AG09319 (cell line): Measurements from ENCODE around the gene DUSP10.

Experiments used
- DNase-seq: peaks from one replicate; pipeline ENCODE4 v3.0.0-alpha.2; 2010; ENCODE audit warnings: low read depth; ENCODE audit errors: extremely low read depth
- TF ChIP-seq, protein P1 (sequence below): IDR thresholded peaks from 2 replicates; pipeline ENCODE4 v1.5.1; 2011; ENCODE audit warnings: low read depth, mild to moderate bottlenecking, inconsistent platforms, low read length, moderate library complexity

The DUSP10 gene

DNA sequence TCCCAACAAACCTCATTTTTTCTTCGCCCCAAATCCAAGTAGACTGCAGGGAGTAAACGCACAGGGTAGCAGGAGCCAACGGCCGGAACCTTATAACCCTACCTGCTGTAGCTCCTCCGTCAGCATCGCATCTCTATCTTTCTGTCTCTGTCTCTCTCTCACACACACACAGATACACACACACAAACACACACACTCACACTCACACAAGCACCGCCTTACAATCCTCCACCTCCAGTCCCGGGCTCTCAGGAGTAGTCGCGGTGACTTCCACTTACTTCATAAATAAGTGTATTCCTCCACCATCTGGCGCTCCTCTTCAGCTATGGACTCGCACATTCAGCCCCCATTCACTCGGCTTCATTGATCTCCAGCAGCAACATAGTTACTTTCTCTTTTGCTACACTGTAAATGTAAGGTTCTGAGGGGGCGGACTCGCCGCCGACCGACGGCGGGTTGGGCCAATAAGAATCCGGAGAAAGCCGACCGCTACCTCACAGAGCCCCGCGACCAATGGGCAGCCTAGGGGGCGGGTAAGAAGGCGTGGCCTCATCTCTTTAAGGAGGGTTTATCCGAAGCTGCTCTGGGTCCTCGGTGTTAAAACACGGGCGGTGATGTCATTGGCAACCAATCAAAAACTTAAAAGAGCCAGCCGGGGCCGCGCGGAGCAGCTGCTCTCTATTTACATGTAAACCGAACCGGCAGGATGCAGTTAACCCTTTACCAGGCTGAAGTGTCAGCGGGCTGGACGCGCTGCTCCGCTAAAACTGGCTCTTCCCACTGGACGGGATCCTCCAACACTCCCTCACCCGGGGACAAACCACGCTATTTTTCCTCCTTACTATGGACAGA is at the start of gene DUSP10:
DUSP10 (minus strand) TSS at position 387 of the 852 bp plus-strand sequence. CDS start 2,345 bp downstream, outside the sequence.
- TF ChIP-seq, protein P1, sequence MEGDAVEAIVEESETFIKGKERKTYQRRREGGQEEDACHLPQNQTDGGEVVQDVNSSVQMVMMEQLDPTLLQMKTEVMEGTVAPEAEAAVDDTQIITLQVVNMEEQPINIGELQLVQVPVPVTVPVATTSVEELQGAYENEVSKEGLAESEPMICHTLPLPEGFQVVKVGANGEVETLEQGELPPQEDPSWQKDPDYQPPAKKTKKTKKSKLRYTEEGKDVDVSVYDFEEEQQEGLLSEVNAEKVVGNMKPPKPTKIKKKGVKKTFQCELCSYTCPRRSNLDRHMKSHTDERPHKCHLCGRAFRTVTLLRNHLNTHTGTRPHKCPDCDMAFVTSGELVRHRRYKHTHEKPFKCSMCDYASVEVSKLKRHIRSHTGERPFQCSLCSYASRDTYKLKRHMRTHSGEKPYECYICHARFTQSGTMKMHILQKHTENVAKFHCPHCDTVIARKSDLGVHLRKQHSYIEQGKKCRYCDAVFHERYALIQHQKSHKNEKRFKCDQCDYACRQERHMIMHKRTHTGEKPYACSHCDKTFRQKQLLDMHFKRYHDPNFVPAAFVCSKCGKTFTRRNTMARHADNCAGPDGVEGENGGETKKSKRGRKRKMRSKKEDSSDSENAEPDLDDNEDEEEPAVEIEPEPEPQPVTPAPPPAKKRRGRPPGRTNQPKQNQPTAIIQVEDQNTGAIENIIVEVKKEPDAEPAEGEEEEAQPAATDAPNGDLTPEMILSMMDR = no peak; the same call in none of the 2 replicates

DNA sequence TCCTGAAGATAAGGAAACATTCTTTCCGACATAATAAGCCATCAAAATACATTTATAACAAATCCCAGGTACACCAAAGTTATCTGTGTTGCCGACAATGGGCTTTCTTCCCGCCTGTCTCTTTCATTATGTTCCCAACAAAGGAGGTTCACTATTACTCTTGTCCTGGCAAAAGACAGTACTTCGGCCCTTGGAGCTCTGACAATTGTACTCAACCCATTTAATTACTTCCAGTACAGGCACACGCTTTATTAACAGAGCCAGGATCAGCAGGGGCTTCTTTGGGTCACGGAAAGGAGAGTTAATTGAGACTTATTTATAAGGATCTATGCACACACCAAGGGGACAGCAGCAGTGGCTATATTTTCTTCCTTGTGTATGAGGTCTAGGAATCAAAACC is 46.6 kb upstream of the DUSP10 start:
- TF ChIP-seq, protein P1 = no peak
- no peak for DNase-seq

More for the DNA sequence above, at the start of gene DUSP10:
- DNase-seq = peak; percentile 99

GRCh38 chr1:221786647-221787046 is 44.8 kb upstream of the DUSP10 start:
- TF ChIP-seq, protein P1 = no peak

DNA sequence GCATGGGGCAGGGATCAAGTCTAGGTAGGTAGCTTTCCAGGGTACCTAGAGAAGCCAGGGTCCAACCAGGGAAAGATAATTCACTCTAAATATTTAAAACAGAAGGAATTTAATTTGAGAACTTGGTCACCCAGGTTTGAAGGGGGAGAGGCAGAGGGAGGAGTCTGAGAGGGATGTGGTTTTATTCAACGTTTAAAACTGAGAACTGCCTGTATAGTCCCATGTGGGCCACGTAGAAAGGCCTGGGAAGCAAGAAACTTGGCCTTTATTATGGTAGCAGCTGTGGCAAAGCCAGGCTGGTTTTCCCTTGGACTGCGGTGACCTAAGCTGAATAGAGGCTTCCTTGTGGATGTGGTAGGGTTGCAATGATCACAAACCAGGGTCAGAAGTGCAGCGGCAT is 42.0 kb upstream of the DUSP10 start:
- TF ChIP-seq, protein P1 = no peak
- no peak for DNase-seq

More at GRCh38 chr1:221786647-221787046, 44.8 kb upstream of the DUSP10 start:
- no peak for DNase-seq

- no peak for DNase-seq
- TF ChIP-seq, protein P1 = no peak
These were observed 41.5 kb upstream of the DUSP10 start for GRCh38 chr1:221783437-221783836.

DNA sequence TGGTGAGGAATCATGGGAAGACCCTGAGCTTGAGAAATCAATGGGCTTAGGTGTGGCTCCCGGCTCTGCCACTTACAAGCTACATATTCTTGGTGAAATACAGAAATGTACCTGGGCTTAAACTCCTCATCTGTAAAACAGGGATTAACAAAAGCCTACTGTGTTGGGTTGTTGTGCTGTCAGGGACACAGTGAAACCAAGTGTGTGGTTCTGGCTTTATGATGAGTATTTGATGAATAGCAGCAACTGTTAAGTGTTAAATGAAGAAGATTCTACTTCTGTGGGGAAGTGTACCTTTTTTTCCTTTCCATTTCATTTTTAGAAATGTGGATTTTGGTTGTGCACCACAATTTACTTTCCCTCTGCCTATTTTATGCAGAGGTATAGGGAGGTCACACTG is 41.1 kb upstream of the DUSP10 start:
- TF ChIP-seq, protein P1 = no peak
- no peak for DNase-seq

GRCh38 chr1:221782477-221782876 is 40.6 kb upstream of the DUSP10 start:
- DNase-seq = no peak

More at GRCh38 chr1:221782477-221782876, 40.6 kb upstream of the DUSP10 start:
- TF ChIP-seq, protein P1 = no peak
